ENCODE data around the gene FAM163B. TPM values are rescaled to one million over a fixed set of nuclear protein-coding genes. Genes with fewer than 3 reads are reported as not detected.

FAM163B gene
- polyA plus RNA-seq, 1 of the 3 experiments (the other 2 are of a cell fraction), result 0.05 TPM

DNA sequence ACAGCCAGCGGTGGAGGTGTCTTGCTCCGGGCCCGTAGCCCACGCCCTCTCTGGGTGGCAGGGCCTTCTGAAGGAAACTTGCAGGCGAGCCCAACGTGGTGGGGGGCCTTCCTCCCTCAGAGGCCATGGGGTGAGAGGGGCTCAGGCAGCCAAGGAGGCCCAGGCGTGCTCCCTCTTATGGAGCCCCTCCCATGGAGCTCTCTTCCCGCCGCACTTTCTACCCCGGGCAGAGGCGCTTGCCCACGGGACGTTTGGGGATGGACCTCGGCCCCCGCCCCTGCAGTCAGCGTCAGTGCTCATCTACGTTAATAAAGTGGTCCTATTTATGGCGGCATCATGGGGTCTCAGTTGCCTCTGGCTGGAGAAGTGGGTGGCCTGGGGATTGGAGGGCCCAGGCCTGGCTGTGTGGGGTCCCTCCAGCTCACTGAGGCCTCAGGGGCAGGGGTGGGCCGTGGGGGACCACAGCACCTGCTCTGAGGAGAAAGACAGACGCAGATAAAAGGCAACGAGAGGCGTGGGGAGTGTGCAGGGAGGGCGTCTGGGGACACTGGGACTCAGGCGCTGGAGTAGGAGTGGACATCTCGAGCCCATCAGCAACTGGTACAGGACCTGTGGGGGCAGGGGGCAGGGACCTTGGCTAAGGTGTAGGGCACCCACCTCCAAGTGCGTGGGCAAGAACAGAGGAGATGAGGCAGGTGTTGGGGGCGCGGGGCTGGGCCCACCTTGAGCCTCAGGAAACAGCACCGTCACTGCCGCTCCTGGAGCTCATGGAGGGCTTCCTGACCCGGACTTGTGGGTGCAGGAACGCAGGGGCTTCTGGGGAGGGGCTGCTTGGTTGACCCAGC lies 33.8 kb downstream of the FAM163B start:
- ChIA-PET CTCF (interaction anchor here (1.2 to 1.7 kb wide), 3 partner anchors 58 to 151 kb away, joined by 3 to 5 read pairs (median 4); no protein-coding TSS in a partner anchor), POLR2A (interaction anchor here (0.6 to 3.7 kb wide), 3 partner anchors 60 to 720 kb away, joined by 3 to 41 read pairs (median 3); partner anchors contain the start of gene DBH)
- 64% methylated on average over 23 of the region's 32 CpGs for WGBS (ENCODE audit: low lambda C conversion rate)

More for the DNA sequence above, 33.8 kb downstream of the FAM163B start:
- Histone ChIP-seq H3K9ac (no peak overlapping the region), H3K9me3 (no peaks in the 10 kb centered on the region), H3K4me3 (ENCODE audit: low read depth in 2 of 2, low read length in 1 of 2) (no peak overlapping the region), H3K27me3 (ENCODE audit: insufficient read depth) (no peaks in the 10 kb centered on the region), H3K36me3 (replicated peaks in 1 of 2; ENCODE audit: control insufficient read depth in 1 of 2, insufficient read depth in 2 of 2, low read length in 1 of 2) (no peaks in the 10 kb centered on the region), H3K4me1 (ENCODE audit: control insufficient read depth in 1 of 2, insufficient read depth in 2 of 2, low read depth in 1 of 2, low read length in 1 of 2) (peaks cover 0 to 77% of the 10 kb centered on the region in 2 experiments; a peak in 2 of 4 replicates), H3K79me2 (ENCODE audit: insufficient read depth) (no peaks in the 10 kb centered on the region), H3F3A (replicated peaks; ENCODE audit: insufficient read depth) (no peaks in the 10 kb centered on the region), H3K27ac (ENCODE audit: low read depth in 2 of 2, low read length in 1 of 2) (peak overlapping the region in 1 of 2 experiments; percentile 97; a peak in 2 of 4 replicates), H2AFZ (ENCODE audit: low read depth) (no peak overlapping the region), H3K4me2 (no peak overlapping the region), H3K9me2 (no peaks in the 10 kb centered on the region), H4K20me1 (ENCODE audit: insufficient read depth) (no peaks in the 10 kb centered on the region)
- DNase-seq, result no peak
- no peak for TF ChIP-seq TCF12 (IDR thresholded peaks at IDR 0.05)
- TF ChIP-seq, protein P1, sequence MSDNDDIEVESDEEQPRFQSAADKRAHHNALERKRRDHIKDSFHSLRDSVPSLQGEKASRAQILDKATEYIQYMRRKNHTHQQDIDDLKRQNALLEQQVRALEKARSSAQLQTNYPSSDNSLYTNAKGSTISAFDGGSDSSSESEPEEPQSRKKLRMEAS (IDR thresholded peaks at IDR 0.05; ENCODE audit: low read depth), result no peak
- no peak for TF ChIP-seq NRF1 (IDR thresholded peaks at IDR 0.05; ENCODE audit: low read depth, low read length)
- TF ChIP-seq RXRA (IDR thresholded peaks at IDR 0.05; ENCODE audit: borderline replicate concordance, low read depth), result no peak
- TF ChIP-seq FOXJ3 (CRISPR knock-in tag; IDR thresholded peaks at IDR 0.05), result no peak
- no peak for TF ChIP-seq SIN3A (IDR thresholded peaks at IDR 0.05; ENCODE audit: borderline replicate concordance, low read depth, low read length)
- TF ChIP-seq CHD2 (IDR thresholded peaks at IDR 0.05; ENCODE audit: low read length, partially characterized antibody), result no peak
- no peak for TF ChIP-seq EP300 (IDR thresholded peaks at IDR 0.05; ENCODE audit: borderline replicate concordance in 1 of 2, low read depth in 1 of 2, low read length in 1 of 2)
- no peak for TF ChIP-seq USF1 (IDR thresholded peaks at IDR 0.05; ENCODE audit: borderline replicate concordance, low read depth)
- TF ChIP-seq RFX5 (IDR thresholded peaks at IDR 0.05; ENCODE audit: low read length), result no peak
- TF ChIP-seq, protein P2, sequence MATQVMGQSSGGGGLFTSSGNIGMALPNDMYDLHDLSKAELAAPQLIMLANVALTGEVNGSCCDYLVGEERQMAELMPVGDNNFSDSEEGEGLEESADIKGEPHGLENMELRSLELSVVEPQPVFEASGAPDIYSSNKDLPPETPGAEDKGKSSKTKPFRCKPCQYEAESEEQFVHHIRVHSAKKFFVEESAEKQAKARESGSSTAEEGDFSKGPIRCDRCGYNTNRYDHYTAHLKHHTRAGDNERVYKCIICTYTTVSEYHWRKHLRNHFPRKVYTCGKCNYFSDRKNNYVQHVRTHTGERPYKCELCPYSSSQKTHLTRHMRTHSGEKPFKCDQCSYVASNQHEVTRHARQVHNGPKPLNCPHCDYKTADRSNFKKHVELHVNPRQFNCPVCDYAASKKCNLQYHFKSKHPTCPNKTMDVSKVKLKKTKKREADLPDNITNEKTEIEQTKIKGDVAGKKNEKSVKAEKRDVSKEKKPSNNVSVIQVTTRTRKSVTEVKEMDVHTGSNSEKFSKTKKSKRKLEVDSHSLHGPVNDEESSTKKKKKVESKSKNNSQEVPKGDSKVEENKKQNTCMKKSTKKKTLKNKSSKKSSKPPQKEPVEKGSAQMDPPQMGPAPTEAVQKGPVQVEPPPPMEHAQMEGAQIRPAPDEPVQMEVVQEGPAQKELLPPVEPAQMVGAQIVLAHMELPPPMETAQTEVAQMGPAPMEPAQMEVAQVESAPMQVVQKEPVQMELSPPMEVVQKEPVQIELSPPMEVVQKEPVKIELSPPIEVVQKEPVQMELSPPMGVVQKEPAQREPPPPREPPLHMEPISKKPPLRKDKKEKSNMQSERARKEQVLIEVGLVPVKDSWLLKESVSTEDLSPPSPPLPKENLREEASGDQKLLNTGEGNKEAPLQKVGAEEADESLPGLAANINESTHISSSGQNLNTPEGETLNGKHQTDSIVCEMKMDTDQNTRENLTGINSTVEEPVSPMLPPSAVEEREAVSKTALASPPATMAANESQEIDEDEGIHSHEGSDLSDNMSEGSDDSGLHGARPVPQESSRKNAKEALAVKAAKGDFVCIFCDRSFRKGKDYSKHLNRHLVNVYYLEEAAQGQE (IDR thresholded peaks at IDR 0.05; ENCODE audit: low read depth, low read length), result no peak
- TF ChIP-seq JUND (IDR thresholded peaks at IDR 0.05), result no peak
- TF ChIP-seq ELF1 (IDR thresholded peaks at IDR 0.05), result no peak
- no peak for TF ChIP-seq TEAD4 (IDR thresholded peaks at IDR 0.05; ENCODE audit: borderline replicate concordance, insufficient read depth)
- no peak for TF ChIP-seq ZBTB33 (IDR thresholded peaks at IDR 0.05; ENCODE audit: borderline replicate concordance, low read depth)
- no peak for TF ChIP-seq POLR2AphosphoS5 (IDR thresholded peaks at IDR 0.05; ENCODE audit: low read depth, low read length)
- no peak for TF ChIP-seq CTCF (IDR thresholded peaks at IDR 0.05)
- TF ChIP-seq YY1 (IDR thresholded peaks at IDR 0.05; ENCODE audit: low read depth), result no peak

All from SK-N-SH (cell line).